ENCODE data around the gene TANC2.
A peak's percentile ranks its signal among the peaks of the same experiment; 100 is the strongest.

Gene TANC2

GRCh38 chr17:62965686-62966425 lies at the start of gene TANC2:
Gene TANC2, plus strand, starts transcription at chr17:62966235. Its CDS starts 43,325 bp downstream, at chr17:63009560.
- peak; percentile 90 for DNase-seq (ENCODE audit: low spot score)

DNA sequence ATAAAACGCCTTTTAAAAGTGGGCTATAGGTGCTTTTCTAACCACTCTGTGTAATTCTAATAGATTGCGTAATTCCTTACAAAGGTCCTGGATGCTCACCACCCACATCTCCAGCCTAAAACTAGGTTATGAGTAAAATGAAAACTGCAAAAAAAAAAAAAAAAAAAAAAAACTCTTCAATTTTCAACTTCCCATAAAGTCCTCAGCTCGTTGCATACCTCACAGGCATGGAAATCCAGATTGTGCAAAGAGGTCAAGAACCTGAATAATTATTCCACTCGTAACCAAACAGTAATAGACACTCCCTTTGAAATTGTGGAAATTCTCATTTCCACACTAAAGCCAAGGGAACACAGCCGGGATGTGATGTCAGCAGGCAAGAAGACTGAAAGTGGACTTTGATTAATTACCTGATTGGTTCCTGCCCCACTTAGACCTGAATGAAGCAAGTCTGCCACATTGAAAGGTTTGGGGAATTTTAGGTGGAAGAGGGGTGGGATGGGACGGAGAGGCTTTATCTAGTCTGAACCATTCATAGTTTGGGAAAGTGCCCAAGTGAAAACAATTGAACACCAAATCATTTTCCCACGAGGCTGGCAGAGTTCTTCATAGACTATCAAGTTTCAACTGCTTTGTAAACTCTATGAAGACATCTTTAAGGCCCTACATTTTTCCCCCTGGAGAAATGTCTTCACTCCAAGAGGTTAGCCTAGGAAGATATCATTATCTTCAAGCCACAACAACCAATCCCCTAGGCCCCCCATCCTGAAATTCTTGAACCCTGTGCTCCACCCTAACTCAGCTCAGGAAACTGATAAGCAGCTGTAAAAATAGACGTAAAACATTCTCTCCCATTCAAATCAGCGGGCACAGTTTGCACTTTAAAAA lies 49.1 kb upstream of the TANC2 start:
- DNase-seq (ENCODE audit: low spot score) = no peak

- DNase-seq (ENCODE audit: low spot score) = no peak
Measured at GRCh38 chr17:62919388-62919787, 46.6 kb upstream of the TANC2 start.

GRCh38 chr17:62920300-62920699 lies 45.7 kb upstream of the TANC2 start:
- no peak for DNase-seq (ENCODE audit: low spot score)

DNA sequence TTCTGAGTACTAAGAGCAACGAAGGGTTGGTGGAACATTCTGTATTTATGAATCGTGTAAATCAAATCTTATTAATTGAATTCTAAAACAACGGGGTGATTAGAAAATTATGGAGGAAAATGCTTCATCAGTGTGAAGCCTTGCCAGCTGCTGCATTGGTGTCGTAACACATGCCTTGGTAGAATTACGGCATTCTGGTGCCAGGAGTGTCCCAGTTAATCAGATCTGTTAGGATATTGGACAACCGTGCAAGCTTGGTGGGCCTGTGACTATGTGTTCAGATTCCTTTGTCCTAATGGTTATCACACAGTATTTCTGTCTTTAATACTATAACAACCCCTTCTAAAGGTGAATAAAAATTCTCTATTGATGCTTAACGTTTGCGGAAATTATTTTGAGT lies 44.2 kb upstream of the TANC2 start:
- DNase-seq (ENCODE audit: low spot score) = no peak

GRCh38 chr17:62923258-62924150 lies 42.5 kb upstream of the TANC2 start:
- DNase-seq (ENCODE audit: low spot score) = no peak

- DNase-seq (ENCODE audit: low spot score) = no peak
Measured at GRCh38 chr17:62925267-62925836, 40.7 kb upstream of the TANC2 start.

DNA sequence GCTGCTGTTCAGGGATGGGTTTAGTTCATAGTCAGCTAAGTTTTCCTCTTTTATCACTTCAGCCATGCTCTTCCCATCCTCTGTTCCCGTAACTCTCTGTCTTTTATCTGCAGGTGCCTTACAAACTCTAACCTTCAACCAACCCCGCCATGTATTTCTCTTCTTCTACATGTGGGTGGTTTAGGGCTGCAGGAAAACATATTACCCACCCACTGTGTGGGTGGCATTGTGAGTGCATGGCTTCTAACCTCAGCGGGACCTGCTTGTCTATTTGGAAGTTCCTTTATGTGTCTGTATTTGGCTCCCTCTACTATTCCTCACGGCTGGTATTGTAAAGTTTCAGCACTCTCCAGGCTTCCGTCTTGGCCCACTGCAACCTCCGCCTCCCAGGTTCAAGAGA lies 39.0 kb upstream of the TANC2 start:
- DNase-seq (ENCODE audit: low spot score) = no peak

DNA sequence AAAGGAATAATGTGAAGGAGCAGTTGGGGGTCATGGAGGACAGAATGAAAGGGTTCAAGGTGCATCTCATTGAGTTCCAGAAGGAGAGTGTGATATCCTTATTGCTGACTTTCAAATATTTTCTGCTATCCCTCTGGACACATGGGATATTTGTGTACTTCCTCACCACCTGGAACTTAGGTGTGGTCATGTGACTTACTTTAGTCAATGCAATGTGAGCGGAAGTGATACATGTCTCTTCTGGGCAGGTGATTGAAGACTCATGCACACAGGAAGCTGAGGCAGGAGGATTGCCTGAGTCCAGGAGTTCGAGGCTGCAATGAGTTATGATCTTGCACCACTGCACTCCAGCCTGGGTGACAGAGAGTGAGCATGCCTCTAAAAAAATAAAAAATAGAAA lies 36.7 kb upstream of the TANC2 start:
- no peak for DNase-seq (ENCODE audit: low spot score)

GRCh38 chr17:62931101-62931500 lies 34.9 kb upstream of the TANC2 start:
- no peak for DNase-seq (ENCODE audit: low spot score)

DNA sequence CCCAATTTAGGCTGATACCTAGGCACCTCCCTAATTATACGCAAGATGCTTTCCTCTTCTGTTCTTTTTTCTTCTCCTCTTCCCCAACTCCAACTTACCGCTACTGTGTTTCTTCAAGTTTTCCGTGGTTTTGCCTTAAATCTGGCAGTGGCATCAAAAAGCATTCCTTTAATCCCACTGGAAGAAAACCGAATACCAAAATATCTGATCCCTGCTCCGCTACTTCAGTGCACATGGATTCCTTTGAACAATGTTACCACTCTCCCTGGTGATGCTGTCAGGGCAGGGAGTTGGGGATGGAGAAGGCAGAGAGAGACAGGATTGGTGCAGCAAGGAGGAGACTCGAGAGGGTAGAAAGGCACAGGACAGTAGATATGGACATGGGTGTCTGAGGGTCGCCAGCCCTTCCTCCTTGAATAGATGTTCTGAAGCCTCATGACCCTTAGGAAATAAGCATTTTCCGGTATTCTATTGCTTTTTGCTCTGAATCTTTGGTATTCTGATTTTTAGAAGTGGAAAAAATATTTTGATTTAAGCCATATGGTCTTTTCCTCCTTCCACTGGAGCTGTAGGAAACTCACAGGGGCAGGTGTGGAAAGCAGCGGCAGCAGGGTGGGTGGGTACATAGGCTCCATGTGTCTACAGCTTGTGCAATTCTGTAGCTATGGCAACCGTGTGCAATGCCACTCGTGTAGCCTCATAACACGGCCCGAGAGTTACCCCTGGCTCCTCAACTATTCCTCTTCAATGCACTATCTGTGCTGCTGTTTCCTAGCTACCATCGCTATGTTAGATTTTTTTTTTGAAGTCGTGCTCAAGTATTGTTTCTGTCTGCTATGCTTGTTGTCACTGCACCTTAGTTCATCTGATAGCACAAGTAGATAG lies 32.3 kb upstream of the TANC2 start:
- DNase-seq (ENCODE audit: low spot score) = no peak

DNA sequence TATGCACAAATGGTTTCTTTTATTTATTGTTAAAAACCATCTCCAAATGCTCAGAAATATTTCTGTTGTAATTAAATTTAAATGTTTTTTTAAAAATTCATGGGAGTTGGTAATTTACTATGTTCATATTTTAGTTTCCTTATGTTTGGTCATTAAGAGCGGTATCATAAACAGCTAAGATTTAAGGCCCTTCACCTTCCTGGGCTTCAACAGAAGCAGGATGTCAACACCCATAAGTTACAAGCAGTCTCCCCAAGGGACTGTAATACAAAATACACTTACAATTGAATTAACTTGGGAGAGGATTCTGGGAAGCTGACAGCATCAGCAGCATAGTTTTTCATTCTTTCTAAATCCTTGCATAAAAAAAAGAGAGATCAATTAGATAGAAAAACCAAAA lies 30.9 kb upstream of the TANC2 start:
- DNase-seq (ENCODE audit: low spot score) = no peak

DNA sequence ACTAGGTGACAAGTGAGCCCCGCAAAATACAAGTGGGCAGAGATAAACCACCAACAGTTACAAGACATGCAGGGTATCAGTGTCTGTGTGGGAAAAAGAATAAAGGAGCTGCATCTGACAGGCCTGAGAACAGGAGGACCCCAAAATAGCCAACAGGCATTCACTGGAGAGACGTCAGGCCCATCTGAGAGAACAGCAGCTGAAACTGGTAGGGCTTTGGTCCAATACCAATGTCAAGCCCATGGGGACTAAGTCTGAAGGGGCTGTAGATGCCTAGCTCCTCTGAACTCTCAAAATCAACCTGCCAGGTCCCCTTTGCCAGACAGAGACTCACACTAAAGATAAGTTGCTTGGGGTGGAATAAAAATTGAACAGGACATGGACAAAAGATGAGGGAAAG lies 30.5 kb upstream of the TANC2 start:
- DNase-seq (ENCODE audit: low spot score) = no peak

DNA sequence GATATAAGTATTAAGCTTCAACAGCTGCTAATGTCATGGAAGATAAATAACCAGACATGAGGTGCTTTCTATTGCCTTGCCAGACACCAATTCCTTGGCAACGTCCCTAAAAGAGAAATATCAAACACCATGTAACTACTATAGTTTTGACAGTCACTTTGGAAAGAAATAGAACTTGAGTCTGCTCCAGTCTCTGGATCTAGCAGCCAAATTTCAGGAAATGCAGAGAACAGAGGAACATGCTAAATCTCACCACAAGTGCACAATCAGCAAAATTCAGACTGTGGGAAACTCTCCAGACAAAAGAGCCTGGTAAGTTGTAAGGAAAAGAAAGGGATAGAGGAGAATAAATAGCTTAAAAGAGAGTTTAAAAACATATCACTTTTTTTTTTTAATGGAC lies 28.4 kb upstream of the TANC2 start:
- no peak for DNase-seq (ENCODE audit: low spot score)

DNA sequence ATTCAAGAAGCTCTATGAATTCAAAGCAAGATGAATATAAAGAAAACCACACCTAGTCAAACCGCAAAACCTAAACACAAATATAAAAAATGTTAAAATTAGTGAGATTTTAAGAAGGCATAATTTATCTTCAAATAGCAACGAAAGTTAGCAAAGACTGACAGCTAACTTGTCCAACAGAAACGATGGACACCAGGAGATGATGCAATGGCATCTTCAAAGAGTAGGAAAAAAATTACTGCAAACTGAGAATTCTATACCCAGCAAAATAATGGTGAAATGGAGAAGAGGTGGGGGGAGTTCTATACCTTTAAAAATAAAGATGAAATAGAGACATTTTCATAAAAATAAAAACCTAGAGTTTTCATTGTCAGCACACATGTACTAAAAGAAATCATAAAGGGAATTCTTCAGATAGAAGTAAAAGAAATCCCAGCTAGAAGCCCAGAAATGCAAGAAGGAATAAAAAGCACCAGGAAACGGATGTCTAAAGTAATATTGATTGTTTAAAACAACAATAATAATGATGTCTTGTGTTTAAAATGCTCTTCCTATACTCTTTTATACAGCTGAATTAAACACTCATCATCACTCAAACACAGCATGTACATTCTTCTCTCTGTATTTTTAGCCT lies 24.6 kb upstream of the TANC2 start:
- DNase-seq (ENCODE audit: low spot score) = no peak

- no peak for DNase-seq (ENCODE audit: low spot score)
Measured at GRCh38 chr17:62948370-62948769, 17.7 kb upstream of the TANC2 start.

DNA sequence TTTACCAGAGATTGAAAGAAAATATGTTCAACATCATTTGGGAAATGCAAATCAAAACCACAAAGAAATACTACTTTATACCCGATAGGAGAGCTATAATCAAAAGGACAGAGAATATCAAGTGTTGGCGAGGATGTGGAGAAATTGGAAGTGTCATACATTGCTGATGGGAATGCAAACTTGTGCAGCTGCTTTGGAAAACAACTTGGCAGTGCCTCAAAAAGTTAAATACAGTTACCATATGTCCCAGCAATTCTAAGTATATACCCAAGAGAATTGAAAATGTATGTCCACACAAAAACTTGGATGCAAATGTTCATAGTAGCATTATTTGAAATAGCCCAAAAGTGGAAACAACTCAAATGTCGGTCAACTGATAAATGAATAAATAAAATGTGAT lies 17.0 kb upstream of the TANC2 start:
- no peak for DNase-seq (ENCODE audit: low spot score)

- DNase-seq (ENCODE audit: low spot score) = no peak
Measured at GRCh38 chr17:62950067-62950466, 16.0 kb upstream of the TANC2 start.

GRCh38 chr17:62955841-62956352 lies 10.1 kb upstream of the TANC2 start:
- DNase-seq (ENCODE audit: low spot score) = no peak

GRCh38 chr17:62963296-62963695 lies 2.7 kb upstream of the TANC2 start:
- peak; percentile 46 for DNase-seq (ENCODE audit: low spot score)

Measured in SW480 (cell line).